Tibial nerve (tissue), 4 donors: ENCODE results near the gene LYRM9.

Experiments
- EP300 ChIP-seq, 2 donors: sonication (generic); formaldehyde crosslinking; IDR thresholded peaks; one replicate each; pipeline ENCODE4 v1.6.1; 2017; ENCODE audit warnings: antibody characterized with exemption in 2 of 2, mild to moderate bottlenecking in 1 of 2
- POLR2A ChIP-seq, 2 donors: fragments of 450-650 bp; IDR thresholded peaks; one replicate each; pipeline ENCODE4 v1.6.1; 2017; ENCODE audit warnings: antibody characterized with exemption in 2 of 2, mild to moderate bottlenecking in 2 of 2, moderate library complexity in 2 of 2
- TF ChIP-seq, protein P1 (sequence below), 5 experiments: fragments of 200-600 bp in 3 of 5; fragments of 450-650 bp in 2 of 5; sonication (generic) in 3 of 5; IDR thresholded peaks; one replicate each; pipeline ENCODE4 v1.5.1; 2016 to 2019; ENCODE audit warnings: antibody characterized with exemption in 5 of 5, mild to moderate bottlenecking in 3 of 5, moderate library complexity in 2 of 5

DNA sequence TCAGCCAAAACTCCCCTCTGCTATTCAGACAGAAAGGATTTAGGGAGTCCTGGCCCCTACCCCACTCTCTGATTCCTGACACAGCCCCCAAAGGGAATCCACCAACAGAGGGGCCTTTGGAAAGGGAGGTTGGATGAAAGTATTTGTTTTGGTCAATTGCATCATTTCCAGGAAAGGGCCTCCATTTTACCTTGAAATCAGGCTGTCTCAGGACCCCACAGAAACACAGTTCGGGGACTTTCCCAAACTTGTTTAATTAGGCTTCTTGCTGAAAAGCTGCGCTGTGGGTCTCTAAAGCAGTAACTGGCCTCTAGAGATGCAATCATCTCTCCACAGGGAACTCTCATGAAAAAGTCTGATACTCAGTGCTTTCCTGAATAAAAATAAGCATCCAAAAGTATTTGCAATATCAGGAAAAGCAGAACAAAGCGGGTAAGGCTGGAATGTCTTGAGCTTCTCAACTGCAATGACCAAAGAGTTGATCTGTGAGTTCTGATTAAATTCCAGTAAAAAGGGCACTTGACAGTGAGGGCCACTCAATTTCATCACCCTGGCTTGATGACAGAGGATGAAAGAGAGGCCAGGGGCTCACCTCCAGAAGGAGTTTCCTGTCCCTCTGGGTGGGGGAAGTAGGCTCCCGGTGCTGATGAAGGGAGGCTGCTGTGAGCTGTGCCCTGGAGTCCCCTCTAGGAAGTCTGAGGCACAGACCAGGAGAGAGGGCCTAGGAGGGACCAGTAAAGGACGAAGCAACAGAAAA lies 36.3 kb downstream of the LYRM9 start:
- no peak for TF ChIP-seq POLR2A (IDR thresholded peaks at IDR 0.05)
- TF ChIP-seq, protein P1, sequence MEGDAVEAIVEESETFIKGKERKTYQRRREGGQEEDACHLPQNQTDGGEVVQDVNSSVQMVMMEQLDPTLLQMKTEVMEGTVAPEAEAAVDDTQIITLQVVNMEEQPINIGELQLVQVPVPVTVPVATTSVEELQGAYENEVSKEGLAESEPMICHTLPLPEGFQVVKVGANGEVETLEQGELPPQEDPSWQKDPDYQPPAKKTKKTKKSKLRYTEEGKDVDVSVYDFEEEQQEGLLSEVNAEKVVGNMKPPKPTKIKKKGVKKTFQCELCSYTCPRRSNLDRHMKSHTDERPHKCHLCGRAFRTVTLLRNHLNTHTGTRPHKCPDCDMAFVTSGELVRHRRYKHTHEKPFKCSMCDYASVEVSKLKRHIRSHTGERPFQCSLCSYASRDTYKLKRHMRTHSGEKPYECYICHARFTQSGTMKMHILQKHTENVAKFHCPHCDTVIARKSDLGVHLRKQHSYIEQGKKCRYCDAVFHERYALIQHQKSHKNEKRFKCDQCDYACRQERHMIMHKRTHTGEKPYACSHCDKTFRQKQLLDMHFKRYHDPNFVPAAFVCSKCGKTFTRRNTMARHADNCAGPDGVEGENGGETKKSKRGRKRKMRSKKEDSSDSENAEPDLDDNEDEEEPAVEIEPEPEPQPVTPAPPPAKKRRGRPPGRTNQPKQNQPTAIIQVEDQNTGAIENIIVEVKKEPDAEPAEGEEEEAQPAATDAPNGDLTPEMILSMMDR (IDR thresholded peaks at IDR 0.05): no peak
- TF ChIP-seq EP300 (IDR thresholded peaks at IDR 0.05): no peak
